ENCODE measurements around the gene THOP1.

DNA sequence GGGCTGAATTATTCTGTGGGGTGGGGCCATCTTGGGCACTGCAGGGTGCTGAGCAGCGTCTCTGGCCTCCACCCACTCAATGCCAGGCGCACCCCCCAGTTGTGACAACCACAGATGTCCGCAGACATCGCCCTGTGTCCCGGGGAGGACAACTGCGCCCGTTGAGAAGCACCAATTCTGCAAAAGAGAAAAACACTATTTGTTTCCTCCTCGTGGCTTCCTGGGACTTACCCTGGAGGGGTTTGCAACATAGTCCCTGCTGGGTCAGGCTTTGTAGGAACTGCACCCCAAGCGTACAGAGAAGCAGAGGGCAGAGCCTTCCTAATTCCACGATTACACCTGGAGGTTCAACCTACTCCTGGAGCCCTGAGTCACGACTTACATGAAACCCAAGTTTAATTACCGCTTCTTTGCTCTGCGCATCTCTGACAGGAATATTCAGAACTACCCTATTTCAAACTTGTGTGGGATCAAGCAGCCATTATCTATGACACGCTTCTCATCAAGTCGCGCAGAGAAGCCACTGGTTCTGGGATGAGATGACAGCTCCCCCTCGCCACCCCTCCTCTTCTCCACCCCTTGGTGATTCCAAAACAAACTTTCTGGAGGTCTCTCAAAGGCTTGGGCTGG lies 34.4 kb upstream of the THOP1 start:
- TF ChIP-seq, protein P1, sequence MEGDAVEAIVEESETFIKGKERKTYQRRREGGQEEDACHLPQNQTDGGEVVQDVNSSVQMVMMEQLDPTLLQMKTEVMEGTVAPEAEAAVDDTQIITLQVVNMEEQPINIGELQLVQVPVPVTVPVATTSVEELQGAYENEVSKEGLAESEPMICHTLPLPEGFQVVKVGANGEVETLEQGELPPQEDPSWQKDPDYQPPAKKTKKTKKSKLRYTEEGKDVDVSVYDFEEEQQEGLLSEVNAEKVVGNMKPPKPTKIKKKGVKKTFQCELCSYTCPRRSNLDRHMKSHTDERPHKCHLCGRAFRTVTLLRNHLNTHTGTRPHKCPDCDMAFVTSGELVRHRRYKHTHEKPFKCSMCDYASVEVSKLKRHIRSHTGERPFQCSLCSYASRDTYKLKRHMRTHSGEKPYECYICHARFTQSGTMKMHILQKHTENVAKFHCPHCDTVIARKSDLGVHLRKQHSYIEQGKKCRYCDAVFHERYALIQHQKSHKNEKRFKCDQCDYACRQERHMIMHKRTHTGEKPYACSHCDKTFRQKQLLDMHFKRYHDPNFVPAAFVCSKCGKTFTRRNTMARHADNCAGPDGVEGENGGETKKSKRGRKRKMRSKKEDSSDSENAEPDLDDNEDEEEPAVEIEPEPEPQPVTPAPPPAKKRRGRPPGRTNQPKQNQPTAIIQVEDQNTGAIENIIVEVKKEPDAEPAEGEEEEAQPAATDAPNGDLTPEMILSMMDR (IDR thresholded peaks at IDR 0.05 in 2 of 3, conservative IDR thresholded peaks at IDR 0.05 in 1 of 3; ENCODE audit: control insufficient read depth in 2 of 3, extremely low read depth in 1 of 3, insufficient read depth in 1 of 3, low read depth in 3 of 3, low read length in 3 of 3): no peak
- no peak for TF ChIP-seq NBN (IDR thresholded peaks at IDR 0.05)

All from GM12878 (cell line).